Kidney (tissue), 14 donors: ENCODE results near the gene PPP6C. TPM values are rescaled to one million over a fixed set of nuclear protein-coding genes. Genes with fewer than 3 reads are reported as not detected.

ENCODE experiments used
- DNase-seq, 5 donors: peaks; one replicate each; pipeline ENCODE4 v3.0.0-alpha.2; 2013 to 2020
- FAIRE-seq: peaks from 2 replicates; lab custom pipeline; 2012; peaks lifted over from hg19 to GRCh38; lab: Jason Lieb, UNC
- H3K27ac ChIP-seq, 2 donors: one replicate each; pipeline ENCODE4 v1.7.0; 2013; ENCODE audit warnings: low read depth in 2 of 2, low read length in 2 of 2, inconsistent platforms in 1 of 2
- H3K27me3 ChIP-seq: one replicate; pipeline ENCODE4 v1.7.1; 2013; ENCODE audit warnings: low read length, inconsistent platforms; ENCODE audit not compliant: control insufficient read depth, insufficient read depth
- H3K36me3 ChIP-seq, 3 donors: one replicate each; pipeline versions ENCODE4 v1.7.0 to v1.7.1; 2013; ENCODE audit warnings: low read length in 3 of 3, control low read depth in 1 of 3, inconsistent platforms in 1 of 3; ENCODE audit not compliant: insufficient read depth in 3 of 3, control insufficient read depth in 2 of 3
- H3K4me1 ChIP-seq, 3 donors: one replicate each; pipeline versions ENCODE4 v1.7.0 to v1.7.1; 2013; ENCODE audit warnings: low read length in 3 of 3, inconsistent platforms in 1 of 3, low read depth in 1 of 3; ENCODE audit not compliant: control insufficient read depth in 2 of 3, insufficient read depth in 2 of 3
- H3K4me3 ChIP-seq, 3 donors: one replicate each; pipeline versions ENCODE4 v1.7.0 to v1.8.1; 2013; ENCODE audit warnings: low read length in 3 of 3, control low read depth in 1 of 3, inconsistent platforms in 1 of 3
- H3K9ac ChIP-seq, 3 donors: one replicate each; pipeline versions ENCODE4 v1.7.0 to v1.7.1; 2013; ENCODE audit warnings: low read length in 3 of 3, control low read depth in 1 of 3, inconsistent platforms in 1 of 3
- H3K9me3 ChIP-seq, 3 donors: one replicate each; pipeline versions ENCODE4 v1.7.0 to v1.7.1; 2013; ENCODE audit warnings: low read length in 3 of 3, control low read depth in 1 of 3, inconsistent platforms in 1 of 3; ENCODE audit not compliant: control insufficient read depth in 2 of 3, insufficient read depth in 1 of 3
- CTCF ChIP-seq: IDR thresholded peaks from 3 replicates; pipeline ENCODE4 v1.5.1; 2012; ENCODE audit warnings: mild to moderate bottlenecking, moderate library complexity, borderline replicate concordance; ENCODE audit not compliant: insufficient read depth; ENCODE audit errors: extremely low read depth
- intact Hi-C: fragments of 100-400 bp; cut with DNase I; formaldehyde crosslinking; loops from one replicate; pipeline ENCODE4 v1.11.1; 2022
- polyA plus RNA-seq: library from polyadenylated mRNA; stranded (reverse); fragments of 350-450 nt; fragmentation: Illumina TruSeq; extraction: RNeasy Lipid Tissue Mini Kit (QIAGEN cat#74804); gene quantifications from one replicate; pipeline ENCODE4 v1.2.3, GENCODE V29; 2014; ENCODE audit warnings: low read depth, low replicate concordance; ENCODE audit not compliant: insufficient read depth
- total RNA-seq: library from RNA; stranded (reverse); fragmentation: NEBNext Ultra II Directional; extraction: Animal tissue kit (Norgen Biotek cat#: 25700); gene quantifications from one replicate; pipeline ENCODE4 v1.2.1, GENCODE V29; 2021
- donor health status: control.
- donor health status: control.
- donor health status: control.
- donor health status: control.
- donor health status: control.
- donor health status: DM: yes; HTN: yes; CAD: no.
- donor health status: Normal renal cell carcinoma (clear cell type).

The PPP6C gene
- total and polyA plus RNA-seq, 2 donors from 2014 or later = 30.4 to 43.9 TPM

- peaks cover 0 to 3% (median 3%) of the 10 kb centered on the region in 3 donors for H3K36me3 ChIP-seq
- H3K4me3 ChIP-seq = no peak overlapping the region
- no peaks in the 10 kb centered on the region for H3K9me3 ChIP-seq
- no peaks in the 10 kb centered on the region for H3K27me3 ChIP-seq
- FAIRE-seq (no peak), DNase-seq (no peak)
- no peak overlapping the region for H3K9ac ChIP-seq
- TF ChIP-seq CTCF = no peak
- H3K4me1 ChIP-seq = no peaks in the 10 kb centered on the region
- intact Hi-C loops = no loop called here
- H3K27ac ChIP-seq = no peak overlapping the region
Observed at GRCh38 chr9:125161284-125161918, 28.2 kb downstream of the PPP6C start.

DNA sequence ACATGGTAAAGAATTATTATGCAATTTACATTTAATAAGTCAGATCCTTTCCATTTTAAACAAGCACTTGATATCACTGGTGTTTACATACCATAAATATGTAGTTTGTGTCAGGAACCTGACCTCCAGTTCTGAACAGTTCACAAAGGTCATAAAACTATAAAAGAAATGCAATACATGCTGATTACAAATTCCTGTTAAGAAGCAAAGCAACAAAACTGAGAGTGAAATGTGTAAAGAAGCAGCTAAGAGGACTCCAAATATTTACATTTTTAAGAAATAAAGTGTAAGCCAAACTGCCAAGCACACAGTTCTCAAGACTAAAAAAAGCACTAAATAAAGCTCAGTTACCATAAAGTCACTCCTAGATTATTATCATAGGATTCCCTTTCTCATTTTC lies 28.9 kb downstream of the PPP6C start:
- FAIRE-seq = no peak
- no peak overlapping the region for H3K4me3 ChIP-seq
- H3K36me3 ChIP-seq = peaks cover 0 to 3% (median 3%) of the 10 kb centered on the region in 3 donors
- intact Hi-C loops = no loop called here
- no peak for DNase-seq
- H3K9me3 ChIP-seq = no peaks in the 10 kb centered on the region
- no peaks in the 10 kb centered on the region for H3K27me3 ChIP-seq
- H3K4me1 ChIP-seq = no peaks in the 10 kb centered on the region
- H3K27ac ChIP-seq = no peak overlapping the region
- TF ChIP-seq CTCF = no peak
- H3K9ac ChIP-seq = no peak overlapping the region

DNA sequence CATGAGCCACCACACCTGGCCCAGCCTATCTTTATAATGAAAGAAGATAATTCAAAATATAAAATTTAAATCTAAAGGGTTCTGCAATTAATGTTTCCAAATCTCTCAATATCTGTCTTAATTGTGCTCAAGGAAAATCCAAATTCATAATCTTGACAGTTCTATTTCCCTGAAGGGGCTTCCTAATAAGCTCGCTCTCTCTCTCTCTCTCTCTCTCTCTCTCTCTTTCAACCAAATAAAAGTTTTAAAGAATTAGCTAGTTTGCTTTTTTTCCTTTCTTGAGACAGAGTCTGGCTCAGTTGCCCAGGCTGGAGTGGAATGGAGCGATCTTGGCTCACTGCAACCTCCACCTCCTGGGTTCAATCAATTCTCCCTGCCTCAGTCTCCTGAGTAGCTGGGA lies 33.1 kb downstream of the PPP6C start:
- intact Hi-C loops = no loop called here
- no peak for FAIRE-seq
- peaks cover 5 to 22% (median 17%) of the 10 kb centered on the region in 3 donors for H3K36me3 ChIP-seq

More for the DNA sequence above, 33.1 kb downstream of the PPP6C start:
- Histone ChIP-seq H3K9me3 (no peaks in the 10 kb centered on the region), H3K4me1 (no peaks in the 10 kb centered on the region), H3K9ac (no peak overlapping the region), H3K27ac (no peak overlapping the region), H3K4me3 (no peak overlapping the region), H3K27me3 (no peaks in the 10 kb centered on the region)
- TF ChIP-seq CTCF = no peak
- DNase-seq = no peak
